Breast epithelium (tissue), 3 donors: ENCODE data around the gene FCAR.
"Not testable (repeated sequence)": the region's sequence is repeated elsewhere in the genome, so short reads cannot be mapped to it uniquely, and the experiment has no call there.

Experiments used
- POLR2A ChIP-seq: fragments of 450-650 bp; IDR thresholded peaks from one replicate; pipeline ENCODE4 v1.6.1; 2016; ENCODE audit warnings: antibody characterized with exemption, mild to moderate bottlenecking, moderate library complexity
- TF ChIP-seq, protein P1 (sequence below), 3 donors: fragments of 450-650 bp; IDR thresholded peaks; one replicate each; pipeline ENCODE4 v1.5.1; 2016 to 2017; ENCODE audit warnings: antibody characterized with exemption in 3 of 3, mild to moderate bottlenecking in 3 of 3, moderate library complexity in 3 of 3

DNA sequence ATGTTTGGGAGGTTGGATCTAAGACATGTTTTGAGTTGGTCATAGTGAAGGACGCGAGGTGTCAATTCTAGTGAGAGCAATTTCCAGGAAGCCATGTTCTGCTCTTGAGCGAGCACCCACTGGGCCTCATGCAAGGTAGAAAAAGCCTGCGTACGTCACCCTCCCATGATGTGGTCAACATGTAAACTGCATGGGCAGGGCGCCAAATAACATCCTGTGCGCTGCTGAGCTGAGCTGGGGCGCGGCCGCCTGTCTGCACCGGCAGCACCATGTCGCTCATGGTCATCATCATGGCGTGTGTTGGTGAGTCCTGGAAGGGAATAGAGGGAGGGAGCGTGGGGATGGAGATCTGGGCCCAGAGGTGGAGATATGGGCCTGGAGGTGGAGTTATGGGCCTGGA, 41.5 kb upstream of the FCAR start, which contains the start of gene KIR2DS4:
- TF ChIP-seq, protein P1, sequence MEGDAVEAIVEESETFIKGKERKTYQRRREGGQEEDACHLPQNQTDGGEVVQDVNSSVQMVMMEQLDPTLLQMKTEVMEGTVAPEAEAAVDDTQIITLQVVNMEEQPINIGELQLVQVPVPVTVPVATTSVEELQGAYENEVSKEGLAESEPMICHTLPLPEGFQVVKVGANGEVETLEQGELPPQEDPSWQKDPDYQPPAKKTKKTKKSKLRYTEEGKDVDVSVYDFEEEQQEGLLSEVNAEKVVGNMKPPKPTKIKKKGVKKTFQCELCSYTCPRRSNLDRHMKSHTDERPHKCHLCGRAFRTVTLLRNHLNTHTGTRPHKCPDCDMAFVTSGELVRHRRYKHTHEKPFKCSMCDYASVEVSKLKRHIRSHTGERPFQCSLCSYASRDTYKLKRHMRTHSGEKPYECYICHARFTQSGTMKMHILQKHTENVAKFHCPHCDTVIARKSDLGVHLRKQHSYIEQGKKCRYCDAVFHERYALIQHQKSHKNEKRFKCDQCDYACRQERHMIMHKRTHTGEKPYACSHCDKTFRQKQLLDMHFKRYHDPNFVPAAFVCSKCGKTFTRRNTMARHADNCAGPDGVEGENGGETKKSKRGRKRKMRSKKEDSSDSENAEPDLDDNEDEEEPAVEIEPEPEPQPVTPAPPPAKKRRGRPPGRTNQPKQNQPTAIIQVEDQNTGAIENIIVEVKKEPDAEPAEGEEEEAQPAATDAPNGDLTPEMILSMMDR (IDR thresholded peaks at IDR 0.05) = not testable (repeated sequence)
- TF ChIP-seq POLR2A = not testable (repeated sequence)
